Mesenchymal stem cell (in vitro differentiated cells and primary cell): ENCODE measurements around the gene NTRK3.

Experiments
- DNase-seq: peaks from one replicate; pipeline ENCODE4 v3.0.0-alpha.2; 2013
- H2AFZ ChIP-seq: one replicate; pipeline ENCODE4 v1.6.1; 2013; ENCODE audit warnings: low read depth, mild to moderate bottlenecking, control low read depth, inconsistent platforms, low read length, moderate library complexity
- H2AK5ac ChIP-seq: 2 replicates; pipeline ENCODE4 v1.6.1; 2013; ENCODE audit warnings: low read length, moderate library complexity, mild to moderate bottlenecking, inconsistent platforms; ENCODE audit not compliant: severe bottlenecking
- H2BK120ac ChIP-seq: one replicate; pipeline ENCODE4 v1.6.1; 2013; ENCODE audit warnings: low read depth, mild to moderate bottlenecking, inconsistent platforms, low read length, moderate library complexity
- H2BK12ac ChIP-seq, 2 experiments: one replicate each; pipeline ENCODE4 v1.6.1; 2013; ENCODE audit warnings: inconsistent platforms in 2 of 2, low read length in 2 of 2, mild to moderate bottlenecking in 2 of 2, moderate library complexity in 2 of 2, control low read depth in 1 of 2
- H2BK15ac ChIP-seq: one replicate; pipeline ENCODE4 v1.6.1; 2013; ENCODE audit warnings: mild to moderate bottlenecking, low read depth, inconsistent platforms; ENCODE audit not compliant: poor library complexity, severe bottlenecking
- H2BK5ac ChIP-seq: 2 replicates; pipeline ENCODE4 v1.6.1; 2013; ENCODE audit warnings: low read depth, mild to moderate bottlenecking, low read length, control low read depth, inconsistent platforms; ENCODE audit not compliant: poor library complexity, severe bottlenecking
- H3K14ac ChIP-seq, 2 experiments: one replicate each; pipeline ENCODE4 v1.6.1; 2013; ENCODE audit warnings: inconsistent platforms in 2 of 2, low read length in 2 of 2, control low read depth in 1 of 2, mild to moderate bottlenecking in 1 of 2, moderate library complexity in 1 of 2
- H3K18ac ChIP-seq, 2 experiments: one replicate each; pipeline ENCODE4 v1.6.1; 2013; ENCODE audit warnings: inconsistent platforms in 2 of 2, low read length in 2 of 2, control low read depth in 1 of 2, low read depth in 1 of 2, mild to moderate bottlenecking in 1 of 2
- H3K23ac ChIP-seq, 2 experiments: one replicate each; pipeline ENCODE4 v1.6.1; 2013; ENCODE audit warnings: inconsistent platforms in 2 of 2, low read length in 2 of 2, mild to moderate bottlenecking in 2 of 2, moderate library complexity in 2 of 2, control low read depth in 1 of 2
- H3K27ac ChIP-seq: 2 replicates; pipeline ENCODE4 v1.5.1; 2013; ENCODE audit warnings: mild to moderate bottlenecking, moderate library complexity, low read length, control low read depth, inconsistent platforms; ENCODE audit not compliant: poor library complexity, severe bottlenecking
- H3K27me3 ChIP-seq, 2 experiments: 2 replicates each; pipeline versions ENCODE4 v1.6.1 to v1.7.0; 2013; ENCODE audit warnings: low read length in 2 of 2, mild to moderate bottlenecking in 2 of 2, moderate library complexity in 2 of 2, control low read depth in 1 of 2, inconsistent platforms in 1 of 2; ENCODE audit not compliant: control insufficient read depth in 1 of 2, insufficient read depth in 1 of 2
- H3K36me3 ChIP-seq, 2 experiments: 2 replicates each; pipeline versions ENCODE4 v1.6.1 to v1.7.0; 2013; ENCODE audit warnings: low read length in 2 of 2, control low read depth in 1 of 2, inconsistent platforms in 1 of 2, low read depth in 1 of 2, mild to moderate bottlenecking in 1 of 2; ENCODE audit not compliant: insufficient read depth in 2 of 2, control insufficient read depth in 1 of 2
- H3K4ac ChIP-seq, 2 experiments: one replicate each; pipeline ENCODE4 v1.6.1; 2013; ENCODE audit warnings: inconsistent platforms in 2 of 2, low read length in 2 of 2, mild to moderate bottlenecking in 2 of 2, moderate library complexity in 2 of 2, control low read depth in 1 of 2, low read depth in 1 of 2
- H3K4me1 ChIP-seq: 2 replicates; pipeline ENCODE4 v1.6.1; 2013; ENCODE audit warnings: low read depth, low read length, control low read depth; ENCODE audit not compliant: control insufficient read depth, insufficient read depth
- H3K4me2 ChIP-seq: 2 replicates; pipeline ENCODE4 v1.6.1; 2013; ENCODE audit warnings: low read length, mild to moderate bottlenecking, inconsistent platforms; ENCODE audit not compliant: poor library complexity, severe bottlenecking
- H3K4me3 ChIP-seq, 2 experiments: 2 replicates each; pipeline versions ENCODE4 v1.5.1 to v1.7.0; 2013; ENCODE audit warnings: low read length in 2 of 2, mild to moderate bottlenecking in 2 of 2, control low read depth in 1 of 2, low read depth in 1 of 2; ENCODE audit not compliant: insufficient read depth in 1 of 2
- H3K79me1 ChIP-seq: replicated peaks from 2 replicates; pipeline ENCODE4 v1.6.1; 2013; ENCODE audit warnings: mild to moderate bottlenecking, control low read depth, low read length, inconsistent platforms; ENCODE audit not compliant: poor library complexity, severe bottlenecking
- H3K9ac ChIP-seq: 2 replicates; pipeline ENCODE4 v1.7.0; 2013; ENCODE audit warnings: mild to moderate bottlenecking, low read length, moderate library complexity
- H3K9me3 ChIP-seq: 2 replicates; pipeline ENCODE4 v1.7.0; 2013; ENCODE audit warnings: mild to moderate bottlenecking, low read length; ENCODE audit not compliant: control insufficient read depth
- H4K8ac ChIP-seq: one replicate; pipeline ENCODE4 v1.6.1; 2013; ENCODE audit warnings: inconsistent platforms, mild to moderate bottlenecking, low read length, moderate library complexity
- H4K91ac ChIP-seq: one replicate; pipeline ENCODE4 v1.6.1; 2013; ENCODE audit warnings: mild to moderate bottlenecking, low read length, inconsistent platforms
- WGBS: methylation state at CpG from one replicate; pipeline ENCODE4 v1.1.7; 2013; ENCODE audit warnings: mixed read lengths; 5-methylcytosine and 5-hydroxymethylcytosine counted together

NTRK3 gene

DNA sequence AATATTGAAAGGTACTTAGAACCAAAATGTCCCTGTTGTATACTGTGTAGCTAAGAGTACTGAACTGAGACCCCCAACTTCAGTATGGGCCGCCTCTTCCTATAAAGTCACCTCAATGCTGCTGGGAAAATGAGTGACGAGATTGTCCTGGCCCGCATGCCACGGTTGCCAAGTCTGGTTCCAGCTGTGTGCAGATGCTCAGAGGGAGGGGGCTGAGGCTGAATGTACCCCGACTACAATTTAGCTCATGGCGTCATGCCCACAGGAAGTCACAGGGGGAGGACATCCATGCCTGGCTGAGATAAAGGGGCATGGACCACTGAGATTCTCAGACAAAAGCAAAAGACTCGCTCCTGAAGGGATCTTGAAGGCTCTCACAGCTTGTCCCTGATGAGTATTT lies 271.1 kb downstream of the NTRK3 start:
- Histone ChIP-seq H4K8ac (no peak overlapping the region), H3K23ac (no peak overlapping the region), H3K4me3 (no peak overlapping the region), H3K79me1 (no peaks in the 10 kb centered on the region), H2BK5ac (no peak overlapping the region), H3K27ac (no peak overlapping the region), H3K9me3 (no peaks in the 10 kb centered on the region), H3K4me1 (no peaks in the 10 kb centered on the region), H3K18ac (no peak overlapping the region), H2BK12ac (no peak overlapping the region), H3K27me3 (peaks cover 0 to 11% of the 10 kb centered on the region in 2 experiments), H2AFZ (no peak overlapping the region), H4K91ac (no peak overlapping the region), H3K4me2 (no peak overlapping the region), H3K36me3 (no peaks in the 10 kb centered on the region), H3K9ac (no peak overlapping the region), H3K14ac (no peak overlapping the region), H2BK120ac (no peak overlapping the region), H2AK5ac (no peak overlapping the region), H2BK15ac (no peak overlapping the region), H3K4ac (no peak overlapping the region)
- no peak for DNase-seq
- 79% methylated on average over 7 of the region's 7 CpGs for WGBS

DNA sequence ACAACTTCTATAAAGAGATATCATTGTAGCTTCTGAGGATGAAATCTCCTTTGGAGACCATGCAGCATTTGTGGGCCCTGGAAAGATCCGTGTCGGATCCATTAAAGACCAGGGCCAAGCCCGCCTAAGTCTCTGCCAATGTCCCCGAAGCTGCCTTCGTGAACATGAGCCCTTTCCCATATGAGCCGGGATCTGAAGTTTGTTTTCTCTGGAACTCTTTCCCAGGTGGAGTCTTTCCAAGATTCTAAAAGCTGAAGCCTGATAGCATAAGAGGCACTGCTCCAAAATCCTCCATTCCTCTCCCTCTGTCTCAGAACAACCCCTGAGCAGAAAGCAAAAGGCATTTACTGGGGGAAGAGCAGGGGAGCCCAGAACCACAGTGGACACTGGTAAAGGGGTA lies 274.6 kb downstream of the NTRK3 start:
- no peak overlapping the region for H2BK15ac ChIP-seq
- no peak overlapping the region for H3K4me2 ChIP-seq
- no peak overlapping the region for H3K4ac ChIP-seq
- no peaks in the 10 kb centered on the region for H3K4me1 ChIP-seq
- no peak overlapping the region for H3K18ac ChIP-seq
- no peak overlapping the region for H3K27ac ChIP-seq
- no peak overlapping the region for H4K91ac ChIP-seq
- no peak overlapping the region for H4K8ac ChIP-seq
- H2AK5ac ChIP-seq: no peak overlapping the region
- H2BK5ac ChIP-seq: no peak overlapping the region
- no peaks in the 10 kb centered on the region for H3K79me1 ChIP-seq
- no peak overlapping the region for H3K23ac ChIP-seq
- H2AFZ ChIP-seq: no peak overlapping the region
- DNase-seq: no peak
- WGBS: 88% methylated on average over 6 of the region's 6 CpGs
- H3K9me3 ChIP-seq: no peaks in the 10 kb centered on the region
- no peak overlapping the region for H3K14ac ChIP-seq
- H2BK12ac ChIP-seq: no peak overlapping the region
- H3K9ac ChIP-seq: no peak overlapping the region
- H3K4me3 ChIP-seq: no peak overlapping the region
- H2BK120ac ChIP-seq: no peak overlapping the region
- H3K36me3 ChIP-seq: no peaks in the 10 kb centered on the region
- H3K27me3 ChIP-seq: peaks cover 0 to 9% of the 10 kb centered on the region in 2 experiments

DNA sequence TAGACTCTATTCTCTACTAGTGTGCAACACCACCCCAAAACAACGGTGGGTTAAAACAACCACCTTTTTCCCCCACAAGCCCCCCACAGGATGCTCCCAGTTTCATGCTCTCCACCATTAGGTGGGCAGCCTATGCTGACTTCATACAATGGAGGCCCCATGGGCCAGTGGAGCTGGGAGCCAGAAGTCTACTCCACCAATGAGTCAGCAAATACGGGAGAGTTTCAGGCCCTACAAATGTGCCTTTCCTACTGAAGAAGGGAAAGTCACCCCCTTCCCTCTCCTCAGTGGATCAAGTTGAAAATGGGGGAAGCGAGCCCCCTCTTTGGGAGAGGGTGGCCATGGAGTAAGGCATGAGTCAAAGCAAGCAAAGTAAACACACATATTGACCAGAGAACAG lies 278.6 kb downstream of the NTRK3 start:
- H3K14ac ChIP-seq: no peak overlapping the region
- no peak overlapping the region for H2BK5ac ChIP-seq
- H3K18ac ChIP-seq: no peak overlapping the region
- H3K9me3 ChIP-seq: peaks cover 7% of the 10 kb centered on the region
- no peak overlapping the region for H2BK12ac ChIP-seq
- no peaks in the 10 kb centered on the region for H3K79me1 ChIP-seq
- H2BK120ac ChIP-seq: no peak overlapping the region
- H3K4ac ChIP-seq: no peak overlapping the region
- no peak overlapping the region for H3K4me3 ChIP-seq
- DNase-seq: no peak
- H3K9ac ChIP-seq: no peak overlapping the region
- H4K91ac ChIP-seq: no peak overlapping the region
- H3K27ac ChIP-seq: no peak overlapping the region
- H3K27me3 ChIP-seq: peaks cover 0 to 5% of the 10 kb centered on the region in 2 experiments
- no peaks in the 10 kb centered on the region for H3K36me3 ChIP-seq
- no peak overlapping the region for H2AFZ ChIP-seq
- no peaks in the 10 kb centered on the region for H3K4me1 ChIP-seq
- no peak overlapping the region for H2BK15ac ChIP-seq
- 84% methylated on average over 2 of the region's 3 CpGs for WGBS
- no peak overlapping the region for H3K4me2 ChIP-seq
- H4K8ac ChIP-seq: no peak overlapping the region
- H2AK5ac ChIP-seq: no peak overlapping the region
- no peak overlapping the region for H3K23ac ChIP-seq

DNA sequence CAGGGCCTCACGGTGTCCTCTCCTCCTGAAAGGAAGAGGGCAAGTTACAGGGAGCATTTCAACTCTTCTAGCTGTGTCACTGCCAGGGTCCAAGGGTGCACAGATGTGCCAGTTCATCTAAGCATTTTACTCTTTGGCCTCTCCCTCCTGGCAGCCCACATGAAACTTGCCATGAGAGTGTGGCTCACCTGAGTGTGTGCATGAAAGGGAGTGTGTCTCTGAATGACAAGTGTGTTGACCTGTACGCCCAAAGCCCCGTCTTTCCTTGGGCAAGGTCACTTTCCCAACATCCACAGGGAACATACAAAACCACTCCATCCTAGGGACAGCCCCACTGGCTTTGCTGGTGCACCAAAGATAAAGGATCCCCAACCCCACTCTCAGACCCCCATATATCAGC lies 280.0 kb downstream of the NTRK3 start:
- H3K27ac ChIP-seq: no peak overlapping the region
- no peak overlapping the region for H2BK15ac ChIP-seq
- DNase-seq: no peak
- H3K9me3 ChIP-seq: peaks cover 8% of the 10 kb centered on the region
- no peak overlapping the region for H3K4ac ChIP-seq
- 69% methylated on average over 3 of the region's 3 CpGs for WGBS
- no peaks in the 10 kb centered on the region for H3K79me1 ChIP-seq
- no peak overlapping the region for H2BK12ac ChIP-seq
- H3K18ac ChIP-seq: no peak overlapping the region
- H3K9ac ChIP-seq: no peak overlapping the region
- H3K4me3 ChIP-seq: no peak overlapping the region
- H2AK5ac ChIP-seq: no peak overlapping the region
- H3K4me1 ChIP-seq: no peaks in the 10 kb centered on the region
- H3K23ac ChIP-seq: no peak overlapping the region
- no peak overlapping the region for H4K91ac ChIP-seq
- no peak overlapping the region for H2BK120ac ChIP-seq
- H3K36me3 ChIP-seq: no peaks in the 10 kb centered on the region
- H3K27me3 ChIP-seq: no peaks in the 10 kb centered on the region
- no peak overlapping the region for H3K4me2 ChIP-seq
- no peak overlapping the region for H4K8ac ChIP-seq
- no peak overlapping the region for H2BK5ac ChIP-seq
- no peak overlapping the region for H2AFZ ChIP-seq
- H3K14ac ChIP-seq: no peak overlapping the region
